CD8-positive, alpha-beta memory T cell (primary cell): ENCODE results near the gene ASB3. TPM values are rescaled to one million over a fixed set of nuclear protein-coding genes. Genes with fewer than 3 reads are reported as not detected.

Experiments
- CTCF ChIA-PET: fragments of 350-600 bp; sonication (Branson Sonifier 250); formaldehyde crosslinking; loops from one replicate; lab custom pipeline; 2021; ENCODE audit warnings: antibody characterized with exemption; lab: Charles Lee
- POLR2A ChIA-PET: fragments of 350-600 bp; sonication (Branson Sonifier 250); formaldehyde crosslinking; loops from one replicate; lab custom pipeline; 2021; ENCODE audit warnings: antibody characterized with exemption; lab: Charles Lee
- DNase-seq, 5 donors: peaks; one replicate each; pipeline versions ENCODE4 v3.0.0 to v3.0.0-alpha.2; 2020 to 2022; ENCODE audit warnings: mixed read lengths in 1 of 5
- H3K27ac ChIP-seq: one replicate; pipeline ENCODE4 v1.7.0; 2013; ENCODE audit warnings: low read depth, mild to moderate bottlenecking, low read length, moderate library complexity
- H3K27me3 ChIP-seq: 2 replicates; pipeline ENCODE4 v1.7.0; 2013; ENCODE audit warnings: low read length, mild to moderate bottlenecking; ENCODE audit not compliant: insufficient read depth, poor library complexity, severe bottlenecking
- H3K36me3 ChIP-seq: 2 replicates; pipeline ENCODE4 v1.7.0; 2013; ENCODE audit warnings: mild to moderate bottlenecking, low read length, moderate library complexity; ENCODE audit not compliant: insufficient read depth
- H3K4me1 ChIP-seq: 2 replicates; pipeline ENCODE4 v1.7.0; 2013; ENCODE audit warnings: mild to moderate bottlenecking, low read length, moderate library complexity; ENCODE audit not compliant: insufficient read depth
- H3K4me3 ChIP-seq: 2 replicates; pipeline ENCODE4 v1.7.0; 2013; ENCODE audit warnings: mild to moderate bottlenecking, low read length
- H3K9me3 ChIP-seq: 2 replicates; pipeline ENCODE4 v1.7.0; 2013; ENCODE audit warnings: mild to moderate bottlenecking, low read length
- H3K27ac Mint-ChIP-seq, 8 donors: one replicate each; pipeline ENCODE4 v1.8.0; 2020 to 2021; ENCODE audit warnings: mixed read lengths in 8 of 8, mild to moderate bottlenecking in 6 of 8, inconsistent platforms in 3 of 8, moderate library complexity in 3 of 8
- H3K27me3 Mint-ChIP-seq, 2 donors: one replicate each; pipeline ENCODE4 v1.8.0; 2020 to 2021; ENCODE audit warnings: mixed read lengths in 2 of 2, mild to moderate bottlenecking in 1 of 2, moderate library complexity in 1 of 2
- H3K36me3 Mint-ChIP-seq, 3 donors: one replicate each; pipeline ENCODE4 v1.8.0; 2020 to 2021; ENCODE audit warnings: mixed read lengths in 3 of 3, inconsistent platforms in 1 of 3, mild to moderate bottlenecking in 1 of 3
- H3K4me1 Mint-ChIP-seq, 3 donors: one replicate each; pipeline ENCODE4 v1.8.0; 2020 to 2021; ENCODE audit warnings: mixed read lengths in 3 of 3, inconsistent platforms in 1 of 3, mild to moderate bottlenecking in 1 of 3
- H3K4me3 Mint-ChIP-seq, 7 donors: one replicate each; pipeline ENCODE4 v1.8.0; 2020 to 2021; ENCODE audit warnings: mixed read lengths in 7 of 7, mild to moderate bottlenecking in 6 of 7, moderate library complexity in 4 of 7, inconsistent platforms in 2 of 7
- H3K9me3 Mint-ChIP-seq, 5 donors: one replicate each; pipeline ENCODE4 v1.8.0; 2020 to 2022; ENCODE audit warnings: mixed read lengths in 5 of 5, mild to moderate bottlenecking in 3 of 5, moderate library complexity in 2 of 5, inconsistent platforms in 1 of 5
- polyA plus RNA-seq: library from polyadenylated mRNA; unstranded; fragments of 300-500 nt; fragmentation: Illumina TruSeq; gene quantifications from one replicate; pipeline ENCODE4 v1.2.3, GENCODE V29; 2021
- total RNA-seq, 2 experiments: library from RNA; stranded (reverse); gene quantifications; one replicate each; pipeline ENCODE4 v1.2.3, GENCODE V29; 2021

Gene ASB3
- total and polyA plus RNA-seq, 3 experiments from 2014 or later = 17.8 to 24.4 (median 18.0) TPM

DNA sequence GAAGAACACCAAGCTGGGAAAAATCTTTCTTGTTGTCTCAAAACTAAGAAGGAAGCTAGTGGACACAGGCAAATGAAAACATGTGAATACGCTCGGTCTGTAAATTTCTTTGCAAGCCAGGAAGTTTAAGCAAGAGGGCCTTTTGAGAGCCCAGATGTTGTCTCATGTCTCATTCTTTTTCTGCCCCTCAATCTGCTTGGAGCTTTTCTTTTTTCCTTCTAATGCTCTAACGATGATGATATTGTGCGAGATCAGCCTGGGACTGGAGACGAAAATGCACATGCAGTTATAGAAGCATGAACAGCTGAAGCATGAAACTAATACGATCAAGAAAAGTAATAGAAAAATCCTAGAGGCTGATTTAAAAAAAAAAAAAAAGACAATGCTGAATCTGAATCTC lies 157.8 kb downstream of the ASB3 start:
- Mint-ChIP-seq H3K27me3 (peaks cover 0 to 4% of the 10 kb centered on the region in 2 donors), H3K4me1 (peaks cover 0 to 21% (median 14%) of the 10 kb centered on the region in 3 donors), H3K27ac (no peak overlapping the region), H3K4me3 (no peak overlapping the region), H3K36me3 (peaks cover 0 to 3% (median 0%) of the 10 kb centered on the region in 3 donors), H3K9me3 (no peaks in the 10 kb centered on the region)
- Histone ChIP-seq H3K4me1 (no peaks in the 10 kb centered on the region), H3K4me3 (no peak overlapping the region), H3K27me3 (no peaks in the 10 kb centered on the region), H3K36me3 (no peaks in the 10 kb centered on the region), H3K27ac (no peak overlapping the region), H3K9me3 (no peaks in the 10 kb centered on the region)
- DNase-seq = no peak
- CTCF ChIA-PET = no interaction called here
- POLR2A ChIA-PET = no interaction called here

DNA sequence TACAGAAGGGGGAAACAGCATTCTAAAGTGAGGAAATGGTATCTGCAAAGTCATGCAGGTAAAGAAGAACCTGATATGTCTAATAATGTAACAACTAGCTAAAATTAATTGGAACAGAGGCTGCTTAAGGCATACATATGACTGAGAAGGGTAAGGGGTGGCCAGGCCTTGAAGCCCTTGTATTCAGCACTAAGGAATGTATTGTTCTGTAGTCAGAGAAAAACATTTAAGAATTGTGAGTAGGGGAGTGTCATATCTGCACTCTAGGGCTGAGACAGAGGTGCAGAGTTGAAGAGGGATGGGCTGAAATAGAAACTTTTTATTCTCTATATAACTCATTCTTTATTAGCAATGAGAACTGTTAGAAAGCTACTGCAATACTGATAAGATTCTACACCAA lies 164.6 kb downstream of the ASB3 start:
- POLR2A ChIA-PET = no interaction called here

DNA sequence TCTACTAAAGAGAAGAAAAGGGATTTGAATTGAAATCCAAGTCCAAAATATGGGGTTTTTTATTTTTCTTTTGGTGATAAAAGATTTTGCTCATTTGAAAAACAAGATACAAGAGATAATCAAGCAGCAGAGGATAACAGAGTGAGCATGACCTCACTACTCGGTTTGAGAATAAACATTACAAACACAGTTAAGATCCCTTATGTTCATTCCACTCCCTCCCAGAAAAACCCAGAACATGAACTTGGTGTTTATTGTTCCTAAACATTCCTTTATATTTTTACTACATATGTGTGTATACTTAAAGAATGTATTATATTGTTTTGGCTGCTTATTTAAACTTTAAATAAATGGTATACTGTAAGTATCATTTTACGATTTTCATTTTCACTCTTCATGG lies 165.8 kb downstream of the ASB3 start:
- ChIA-PET CTCF (no interaction called here), POLR2A (no interaction called here)
- Mint-ChIP-seq H3K4me3 (no peak overlapping the region), H3K9me3 (peaks cover 0 to 4% (median 0%) of the 10 kb centered on the region in 5 donors), H3K4me1 (no peaks in the 10 kb centered on the region), H3K27me3 (peaks cover 3 to 5% of the 10 kb centered on the region in 2 donors), H3K36me3 (peaks cover 0 to 4% (median 0%) of the 10 kb centered on the region in 3 donors), H3K27ac (no peak overlapping the region)
- no peaks in the 10 kb centered on the region for H3K36me3 ChIP-seq
- H3K4me1 ChIP-seq = no peaks in the 10 kb centered on the region
- DNase-seq = no peak
- no peaks in the 10 kb centered on the region for H3K9me3 ChIP-seq
- no peak overlapping the region for H3K27ac ChIP-seq
- H3K4me3 ChIP-seq = no peak overlapping the region
- H3K27me3 ChIP-seq = no peaks in the 10 kb centered on the region

More for the DNA sequence above, 164.6 kb downstream of the ASB3 start:
- H3K27ac ChIP-seq = no peak overlapping the region
- Mint-ChIP-seq H3K27ac (no peak overlapping the region), H3K4me3 (no peak overlapping the region), H3K27me3 (peaks cover 3 to 5% of the 10 kb centered on the region in 2 donors), H3K36me3 (peaks cover 0 to 7% (median 0%) of the 10 kb centered on the region in 3 donors), H3K9me3 (peaks cover 0 to 4% (median 0%) of the 10 kb centered on the region in 5 donors), H3K4me1 (no peaks in the 10 kb centered on the region)
- H3K4me3 ChIP-seq = no peak overlapping the region
- no peaks in the 10 kb centered on the region for H3K9me3 ChIP-seq
- H3K27me3 ChIP-seq = no peaks in the 10 kb centered on the region
- no peaks in the 10 kb centered on the region for H3K36me3 ChIP-seq
- H3K4me1 ChIP-seq = no peaks in the 10 kb centered on the region
- DNase-seq = no peak
- CTCF ChIA-PET = no interaction called here

Other genes starting within 250 kb of the ASB3 start
- 10 to 100 TPM; 25.6 to 27.4 TPM for gene CHAC2, start 19.1 kb downstream of the ASB3 start, total RNA-seq
- gene CHAC2, start 19.1 kb downstream of the ASB3 start, polyA plus RNA-seq = 3.8 TPM
- gene ERLEC1, start 91 bp upstream of the ASB3 start, total RNA-seq = 10 to 100 TPM; 25.4 to 26.4 TPM
- gene ERLEC1, start 91 bp upstream of the ASB3 start, polyA plus RNA-seq = 43.9 TPM
- 1 to 10 TPM; 2.0 to 2.1 TPM for gene GPR75, start 73.0 kb upstream of the ASB3 start, total RNA-seq
- gene GPR75, start 73.0 kb upstream of the ASB3 start, polyA plus RNA-seq = not detected
- 10 to 100 TPM; 48.0 to 49.9 TPM for gene PSME4, start 184.0 kb upstream of the ASB3 start, total RNA-seq
- 6.2 TPM for gene PSME4, start 184.0 kb upstream of the ASB3 start, polyA plus RNA-seq